SK-N-SH (cell line): ENCODE measurements around the gene NELFB. TPM values are rescaled to one million over a fixed set of nuclear protein-coding genes. Genes with fewer than 3 reads are reported as not detected.
A peak's percentile ranks its signal among the peaks of the same experiment; 100 is the strongest.

Source experiments
- CTCF ChIA-PET: fragments of 300-600, 350-600 bp; formaldehyde crosslinking; extraction: SDS; loops from one replicate; lab custom pipeline; 2021; lab: Yijun Ruan, JAX
- POLR2A ChIA-PET: fragments of 350-600 bp; sonication (Branson Sonifier 250); formaldehyde crosslinking; extraction: SDS; loops from one replicate; lab custom pipeline; 2020; ENCODE audit warnings: antibody characterized with exemption, inconsistent platforms; lab: Yijun Ruan, JAX
- DNase-seq: peaks from one replicate; pipeline ENCODE4 v3.0.0; 2012
- H2AFZ ChIP-seq: fragments of 200-600 bp; sonication (generic); 2 replicates; pipeline ENCODE4 v1.8.1; 2016; ENCODE audit warnings: antibody characterized with exemption, mild to moderate bottlenecking, low read depth
- H3F3A ChIP-seq: fragments of 200-600 bp; sonication (generic); replicated peaks from 2 replicates; pipeline ENCODE3; 2016; ENCODE audit warnings: antibody characterized with exemption, mild to moderate bottlenecking; ENCODE audit not compliant: insufficient read depth
- H3K27ac ChIP-seq, 2 experiments: fragments of 200-500 bp in 1 of 2; fragments of 200-600 bp in 1 of 2; sonication (Bioruptor generic) in 1 of 2; sonication (generic), shearing (Covaris generic) in 1 of 2; 2 replicates each; pipeline versions ENCODE4 v1.5.1 to v1.6.1; 2014 to 2016; ENCODE audit warnings: low read depth in 2 of 2, inconsistent platforms in 1 of 2, low read length in 1 of 2, mild to moderate bottlenecking in 1 of 2, mixed read lengths in 1 of 2
- H3K27me3 ChIP-seq: fragments of 200-600 bp; sonication (generic), shearing (Covaris generic); 2 replicates; pipeline ENCODE4 v1.6.1; 2016; ENCODE audit warnings: mixed run types; ENCODE audit not compliant: insufficient read depth
- H3K36me3 ChIP-seq, 2 experiments: fragments of 200-500 bp in 1 of 2; fragments of 200-600 bp in 1 of 2; sonication (Bioruptor generic) in 1 of 2; sonication (generic) in 1 of 2; replicated peaks in 1 of 2; 2 replicates each; pipeline versions ENCODE3 to v1.5.1; 2014 to 2016; ENCODE audit warnings: low read length in 1 of 2, mild to moderate bottlenecking in 1 of 2; ENCODE audit not compliant: insufficient read depth in 2 of 2, control insufficient read depth in 1 of 2
- H3K4me1 ChIP-seq, 2 experiments: fragments of 200-500 bp in 1 of 2; fragments of 200-600 bp in 1 of 2; sonication (Bioruptor generic) in 1 of 2; sonication (generic), shearing (Covaris generic) in 1 of 2; 2 replicates each; pipeline versions ENCODE4 v1.5.1 to v1.6.1; 2014 to 2016; ENCODE audit warnings: low read depth in 1 of 2, low read length in 1 of 2, mixed run types in 1 of 2; ENCODE audit not compliant: insufficient read depth in 2 of 2, control insufficient read depth in 1 of 2
- H3K4me2 ChIP-seq: fragments of 200-600 bp; sonication (generic), shearing (Covaris generic); 2 replicates; pipeline ENCODE4 v1.6.1; 2017; ENCODE audit warnings: mixed run types
- H3K4me3 ChIP-seq, 2 experiments: fragments of 200-500 bp in 1 of 2; fragments of 200-600 bp in 1 of 2; sonication (Bioruptor generic) in 1 of 2; sonication (generic), shearing (Covaris generic) in 1 of 2; 2 replicates each; pipeline versions ENCODE4 v1.5.1 to v1.8.1; 2014 to 2016; ENCODE audit warnings: low read depth in 2 of 2, inconsistent platforms in 1 of 2, low read length in 1 of 2, mild to moderate bottlenecking in 1 of 2, mixed read lengths in 1 of 2, moderate library complexity in 1 of 2
- H3K79me2 ChIP-seq: fragments of 200-600 bp; sonication (generic); 2 replicates; pipeline ENCODE4 v1.8.1; 2017; ENCODE audit warnings: mild to moderate bottlenecking; ENCODE audit not compliant: insufficient read depth
- H3K9ac ChIP-seq: fragments of 200-600 bp; sonication (generic); 2 replicates; pipeline ENCODE4 v1.6.1; 2017; ENCODE audit warnings: mixed run types
- H3K9me2 ChIP-seq: fragments of 200-600 bp; sonication (generic); 2 replicates; pipeline ENCODE4 v1.6.1; 2017; ENCODE audit warnings: mixed run types
- H3K9me3 ChIP-seq: fragments of 200-600 bp; sonication (generic); 2 replicates; pipeline ENCODE4 v1.6.1; 2017; ENCODE audit warnings: mixed run types, mild to moderate bottlenecking, moderate library complexity
- H4K20me1 ChIP-seq: fragments of 200-600 bp; sonication (generic); 2 replicates; pipeline ENCODE4 v1.6.1; 2017; ENCODE audit warnings: mild to moderate bottlenecking, mixed run types; ENCODE audit not compliant: insufficient read depth
- CTCF ChIP-seq: fragments of 200-600 bp; sonication (generic); IDR thresholded peaks from 2 replicates; pipeline ENCODE4 v1.6.1; 2017; ENCODE audit warnings: antibody characterized with exemption, mild to moderate bottlenecking, moderate library complexity
- EP300 ChIP-seq, 2 experiments: IDR thresholded peaks; 2 replicates each; pipeline versions ENCODE4 v1.4.0 to v1.6.1; 2012; ENCODE audit warnings: borderline replicate concordance in 1 of 2, low read depth in 1 of 2, low read length in 1 of 2
- FOSL2 ChIP-seq: IDR thresholded peaks from 2 replicates; pipeline ENCODE4 v1.4.0; 2012; ENCODE audit warnings: low read depth, mild to moderate bottlenecking, moderate library complexity, borderline replicate concordance
- FOXJ3 ChIP-seq: sonication (generic); formaldehyde crosslinking; IDR thresholded peaks from 2 replicates; pipeline ENCODE4 v1.5.1; 2020; ENCODE audit warnings: mild to moderate bottlenecking, missing genetic modification reagents
- FOXM1 ChIP-seq: IDR thresholded peaks from 2 replicates; pipeline ENCODE4 v1.4.0; 2012; ENCODE audit warnings: low read depth, mild to moderate bottlenecking
- GATA2 ChIP-seq: sonication (generic); formaldehyde crosslinking; IDR thresholded peaks from 2 replicates; pipeline ENCODE4 v1.5.0; 2020; ENCODE audit warnings: mild to moderate bottlenecking, missing genetic modification reagents
- MAX ChIP-seq: IDR thresholded peaks from 2 replicates; pipeline ENCODE4 v1.4.0; 2012; ENCODE audit warnings: low read depth
- MEF2A ChIP-seq: IDR thresholded peaks from 2 replicates; pipeline ENCODE4 v1.4.0; 2012; ENCODE audit warnings: low read depth, borderline replicate concordance
- MXI1 ChIP-seq: IDR thresholded peaks from 2 replicates; pipeline ENCODE4 v1.6.1; 2012; ENCODE audit warnings: mild to moderate bottlenecking, low read depth, low read length, improper control_type of control experiment
- NFIC ChIP-seq: IDR thresholded peaks from 2 replicates; pipeline ENCODE4 v1.4.0; 2012; ENCODE audit warnings: borderline replicate concordance
- PBX3 ChIP-seq: IDR thresholded peaks from 2 replicates; pipeline ENCODE4; 2012
- POLR2AphosphoS5 ChIP-seq: IDR thresholded peaks from 2 replicates; pipeline ENCODE4 v1.6.1; 2012; ENCODE audit warnings: low read depth, low read length
- TEAD4 ChIP-seq: IDR thresholded peaks from 2 replicates; pipeline ENCODE4 v1.4.0; 2012; ENCODE audit warnings: mild to moderate bottlenecking, borderline replicate concordance; ENCODE audit not compliant: insufficient read depth
- USF1 ChIP-seq: IDR thresholded peaks from 2 replicates; pipeline ENCODE4 v1.4.0; 2012; ENCODE audit warnings: low read depth, borderline replicate concordance
- WGBS: methylation state at CpG from one replicate; pipeline ENCODE4 v1.1.6; 2017; ENCODE audit warnings: low lambda C conversion rate; 5-methylcytosine and 5-hydroxymethylcytosine counted together
- polyA plus RNA-seq, 3 experiments: library from polyadenylated mRNA; depleted of rRNA; stranded (reverse); fragments of >200 nt; gene quantifications; 2 replicates each; pipeline ENCODE4 v1.2.3, GENCODE V29; 2012

NELFB gene
- polyA plus RNA-seq, 1 of the 3 experiments (the other 2 are of a cell fraction) = 62.7 TPM

GRCh38 chr9:137277329-137278041 is 22.4 kb downstream of the NELFB start, which contains the start of gene TOR4A:
TSS of gene TOR4A (plus strand) at chr9:137277726. CDS start at chr9:137278690, 964 bp downstream.
- H3K9ac ChIP-seq = no peak within 1 kb of the TSS
- no peak for DNase-seq

More at GRCh38 chr9:137277329-137278041, 22.4 kb downstream of the NELFB start, which contains the start of gene TOR4A:
- Histone ChIP-seq H3K36me3 (peaks cover 0 to 12% of the 10 kb centered on the region in 2 experiments), H2AFZ (no peak within 1 kb of the TSS), H3K9me2 (no peaks in the 10 kb centered on the region), H3K27me3 (no peaks in the 10 kb centered on the region), H3K4me1 (peaks cover 0 to 8% of the 10 kb centered on the region in 2 experiments; a peak in 2 of 4 replicates), H3F3A (peaks cover 12% of the 10 kb centered on the region), H4K20me1 (0 out of 2 replicates have a peak, but pooled peaks cover 3% of the 10 kb centered on the region), H3K79me2 (no peaks in the 10 kb centered on the region), H3K27ac (no peak within 1 kb of the TSS), H3K4me3 (peak within 1 kb of the TSS in 1 of 2 experiments; percentile 2; a peak in 1 of 4 replicates), H3K9me3 (no peaks in the 10 kb centered on the region), H3K4me2 (no peak within 1 kb of the TSS)
- ChIA-PET CTCF (interaction anchor here (0.9 to 1.7 kb wide), 6 partner anchors 9 to 130 kb away, joined by 3 to 8 read pairs (median 3); no protein-coding TSS in a partner anchor), POLR2A (no interaction called here)
- no peak for TF ChIP-seq NFIC
- no peak for TF ChIP-seq POLR2AphosphoS5
- TF ChIP-seq PBX3 = no peak
- no peak for TF ChIP-seq EP300 (IDR thresholded peaks at IDR 0.05; ENCODE audit: borderline replicate concordance in 1 of 2, low read depth in 1 of 2, low read length in 1 of 2)
- TF ChIP-seq USF1 = no peak
- no peak for TF ChIP-seq FOXM1
- TF ChIP-seq FOSL2 = no peak
- TF ChIP-seq MEF2A = no peak
- TF ChIP-seq FOXJ3 (CRISPR knock-in tag) = no peak
- no peak for TF ChIP-seq GATA2 (CRISPR knock-in tag)
- no peak for TF ChIP-seq TEAD4
- TF ChIP-seq MAX = no peak
- no peak for TF ChIP-seq MXI1
- no peak for TF ChIP-seq CTCF
- WGBS = 78% methylated on average over 15 of the region's 25 CpGs
